Endothelial cell of umbilical vein (primary cell): ENCODE measurements around the gene AP1B1. TPM values are rescaled to one million over a fixed set of nuclear protein-coding genes. Genes with fewer than 3 reads are reported as not detected.

Experiments used
- BruUV-seq: library from RNA; stranded (reverse); fragments of 400-500 nt; replicated peaks from 2 replicates; lab custom pipeline; 2021; lab: Mats Ljungman, UMichigan
- CTCF ChIA-PET: fragments of 300-600, 350-600 bp; sonication (Branson Sonifier 250); formaldehyde crosslinking; loops from one replicate; lab custom pipeline; 2021; ENCODE audit warnings: antibody characterized with exemption, inconsistent platforms; lab: Charles Lee
- POLR2A ChIA-PET: fragments of 300-600, 350-600 bp; sonication (Branson Sonifier 250); formaldehyde crosslinking; loops from one replicate; lab custom pipeline; 2021; ENCODE audit warnings: antibody characterized with exemption, inconsistent platforms; lab: Charles Lee
- DNase-seq: peaks from one replicate; pipeline ENCODE4 v3.0.0-alpha.2; 2011; ENCODE audit warnings: low read depth, low spot score
- FAIRE-seq: peaks from 2 replicates; lab custom pipeline; 2011; peaks lifted over from hg19 to GRCh38; lab: Jason Lieb, UNC
- H2AFZ ChIP-seq: 2 replicates; pipeline ENCODE4 v1.6.0; 2012; ENCODE audit warnings: low read depth, low read length, control low read depth, inconsistent platforms
- H3K27ac ChIP-seq: 2 replicates; pipeline ENCODE4 v1.5.1; 2011; ENCODE audit warnings: low read depth, mild to moderate bottlenecking, control low read depth, low read length, moderate library complexity; ENCODE audit not compliant: insufficient read depth
- H3K27me3 ChIP-seq, 2 experiments: 2 replicates each; pipeline versions ENCODE4 v1.6.0 to v1.6.1; 2011; ENCODE audit warnings: low read length in 2 of 2, mixed read lengths in 1 of 2; ENCODE audit not compliant: control insufficient read depth in 2 of 2, insufficient read depth in 2 of 2
- H3K36me3 ChIP-seq, 2 experiments: 2 replicates in 1 of 2; 3 replicates in 1 of 2; pipeline ENCODE4 v1.5.1; 2011; ENCODE audit warnings: low read length in 2 of 2, mild to moderate bottlenecking in 1 of 2, moderate library complexity in 1 of 2; ENCODE audit not compliant: control insufficient read depth in 2 of 2, insufficient read depth in 2 of 2; ENCODE audit errors: extremely low read depth in 1 of 2
- H3K4me1 ChIP-seq: 3 replicates; pipeline ENCODE4 v1.5.1; 2011; ENCODE audit warnings: mild to moderate bottlenecking, low read length; ENCODE audit not compliant: control insufficient read depth, insufficient read depth; ENCODE audit errors: extremely low read depth
- H3K4me2 ChIP-seq: 2 replicates; pipeline ENCODE4 v1.6.1; 2011; ENCODE audit warnings: low read length, control low read depth, mixed read lengths; ENCODE audit not compliant: insufficient read depth
- H3K4me3 ChIP-seq, 3 experiments: fragments of 200-600 bp in 1 of 3; sonication (generic), shearing (Covaris generic) in 1 of 3; replicated peaks in 1 of 3; 2 replicates each; pipeline ENCODE4 v1.5.1; 2011 to 2016; ENCODE audit warnings: control low read depth in 3 of 3, low read length in 3 of 3, mild to moderate bottlenecking in 2 of 3, inconsistent platforms in 1 of 3, low read depth in 1 of 3, moderate library complexity in 1 of 3; ENCODE audit not compliant: insufficient read depth in 1 of 3
- H3K79me2 ChIP-seq: 2 replicates; pipeline ENCODE4 v1.6.0; 2012; ENCODE audit warnings: low read length, inconsistent platforms; ENCODE audit not compliant: control insufficient read depth, insufficient read depth
- H3K9ac ChIP-seq: replicated peaks from 2 replicates; pipeline ENCODE3; 2011; ENCODE audit warnings: low read length, control low read depth; ENCODE audit not compliant: insufficient read depth; ENCODE audit errors: extremely low read depth
- H3K9me1 ChIP-seq: replicated peaks from 3 replicates; pipeline ENCODE4 v1.6.0; 2011; ENCODE audit warnings: mild to moderate bottlenecking, low read length; ENCODE audit not compliant: control insufficient read depth, insufficient read depth; ENCODE audit errors: extremely low read depth
- H3K9me3 ChIP-seq: replicated peaks from 2 replicates; pipeline ENCODE4 v1.5.1; 2012; ENCODE audit warnings: low read length, inconsistent platforms; ENCODE audit not compliant: control insufficient read depth, insufficient read depth
- H4K20me1 ChIP-seq: replicated peaks from 2 replicates; pipeline ENCODE3; 2011; ENCODE audit warnings: mild to moderate bottlenecking, low read length; ENCODE audit not compliant: control insufficient read depth, insufficient read depth; ENCODE audit errors: extremely low read depth
- EZH2 ChIP-seq: IDR thresholded peaks from 2 replicates; pipeline ENCODE4 v1.6.1; 2012; ENCODE audit warnings: borderline replicate concordance, low read depth, mild to moderate bottlenecking, moderate library complexity, low read length, inconsistent platforms; ENCODE audit not compliant: severe bottlenecking
- FOS ChIP-seq: IDR thresholded peaks from 2 replicates; pipeline ENCODE4 v1.6.1; 2011; ENCODE audit warnings: mild to moderate bottlenecking, low read length, moderate library complexity, borderline replicate concordance; ENCODE audit not compliant: insufficient read depth
- GATA2 ChIP-seq: IDR thresholded peaks from 2 replicates; pipeline ENCODE4 v1.7.0; 2011; ENCODE audit warnings: low read depth, mild to moderate bottlenecking, moderate library complexity, mixed read lengths, low read length; ENCODE audit not compliant: insufficient read length, insufficient read depth
- JUN ChIP-seq: IDR thresholded peaks from 2 replicates; pipeline ENCODE4 v1.6.1; 2011; ENCODE audit warnings: borderline replicate concordance, low read depth; ENCODE audit not compliant: insufficient read length, insufficient read depth
- MAX ChIP-seq: IDR thresholded peaks from 2 replicates; pipeline ENCODE4 v1.6.1; 2011; ENCODE audit not compliant: insufficient read depth, insufficient read length
- MYC ChIP-seq: IDR thresholded peaks from one replicate; pipeline ENCODE4 v1.6.1; 2011; ENCODE audit warnings: mild to moderate bottlenecking, low read depth, low read length
- POLR2A ChIP-seq: IDR thresholded peaks from 2 replicates; pipeline ENCODE4 v1.6.1; 2012; ENCODE audit warnings: low read depth, mild to moderate bottlenecking, control low read depth, low read length
- POLR2AphosphoS5 ChIP-seq: IDR thresholded peaks from 2 replicates; pipeline ENCODE4 v1.6.1; 2012; ENCODE audit warnings: low read depth, mild to moderate bottlenecking, control low read depth, low read length, moderate library complexity; ENCODE audit not compliant: insufficient read depth
- dilution Hi-C: fragments of 300-500 bp; cut with MboI; formaldehyde crosslinking; loops from one replicate; pipeline ENCODE4 v1.15.0; 2019; ENCODE audit warnings: low sequenced_read_pairs; ENCODE audit not compliant: extremely low pct_ligation_motif_present
- intact Hi-C: fragments of 100-400 bp; cut with micrococcal nuclease; formaldehyde crosslinking; loops from one replicate; pipeline ENCODE4 v1.10.0; 2022
- polyA plus RNA-seq, 4 experiments: library from polyadenylated mRNA; depleted of rRNA in 3 of 4; stranded (reverse) in 3 of 4; unstranded in 1 of 4; fragments of >200 nt; gene quantifications; 2 replicates each; pipeline versions ENCODE4 v1.2.1 to v1.2.3, GENCODE V29; 2011 to 2012; ENCODE audit warnings: missing spikeins in 1 of 4
- total RNA-seq: library from RNA; stranded (reverse); gene quantifications from 2 replicates; pipeline ENCODE4 v1.2.3, GENCODE V29; 2021
- TF ChIP-seq, protein P1 (sequence below), 2 donors: IDR thresholded peaks; 1 replicate in 1 of 2; 2 replicates in 1 of 2; pipeline ENCODE4 v1.5.1; 2011; ENCODE audit warnings: low read length in 2 of 2, mild to moderate bottlenecking in 2 of 2, moderate library complexity in 2 of 2, control low read depth in 1 of 2, inconsistent platforms in 1 of 2, low read depth in 1 of 2; ENCODE audit not compliant: insufficient read depth in 1 of 2; ENCODE audit errors: extremely low read depth in 1 of 2

Gene AP1B1
- total and polyA plus RNA-seq, 2 donors (not counting 3 experiments of a cell fraction or from before 2014, with no cell fraction given), result 107 to 131 TPM

- Histone ChIP-seq H3K9me3 (no peaks in the 10 kb centered on the region), H2AFZ (no peak overlapping the region), H3K36me3 (peaks cover 13 to 76% of the 10 kb centered on the region in 2 experiments)
These were observed 47.8 kb downstream of the AP1B1 start for GRCh38 chr22:29340566-29340965.

More at GRCh38 chr22:29340566-29340965, 47.8 kb downstream of the AP1B1 start:
- Histone ChIP-seq H3K4me3 (no peak overlapping the region), H3K27ac (no peak overlapping the region), H3K4me2 (no peak overlapping the region), H3K27me3 (no peaks in the 10 kb centered on the region), H3K79me2 (no peaks in the 10 kb centered on the region), H3K9ac (no peak overlapping the region), H3K9me1 (no peaks in the 10 kb centered on the region), H3K4me1 (no peaks in the 10 kb centered on the region), H4K20me1 (no peaks in the 10 kb centered on the region)
- dilution Hi-C loops (no loop called here), intact Hi-C loops (no loop called here)
- FAIRE-seq, result no peak
- TF ChIP-seq POLR2A (no peak), MAX (no peak), JUN (no peak), FOS (no peak), POLR2AphosphoS5 (no peak), GATA2 (no peak), EZH2 (no peak), MYC (no peak)
- TF ChIP-seq, protein P1, sequence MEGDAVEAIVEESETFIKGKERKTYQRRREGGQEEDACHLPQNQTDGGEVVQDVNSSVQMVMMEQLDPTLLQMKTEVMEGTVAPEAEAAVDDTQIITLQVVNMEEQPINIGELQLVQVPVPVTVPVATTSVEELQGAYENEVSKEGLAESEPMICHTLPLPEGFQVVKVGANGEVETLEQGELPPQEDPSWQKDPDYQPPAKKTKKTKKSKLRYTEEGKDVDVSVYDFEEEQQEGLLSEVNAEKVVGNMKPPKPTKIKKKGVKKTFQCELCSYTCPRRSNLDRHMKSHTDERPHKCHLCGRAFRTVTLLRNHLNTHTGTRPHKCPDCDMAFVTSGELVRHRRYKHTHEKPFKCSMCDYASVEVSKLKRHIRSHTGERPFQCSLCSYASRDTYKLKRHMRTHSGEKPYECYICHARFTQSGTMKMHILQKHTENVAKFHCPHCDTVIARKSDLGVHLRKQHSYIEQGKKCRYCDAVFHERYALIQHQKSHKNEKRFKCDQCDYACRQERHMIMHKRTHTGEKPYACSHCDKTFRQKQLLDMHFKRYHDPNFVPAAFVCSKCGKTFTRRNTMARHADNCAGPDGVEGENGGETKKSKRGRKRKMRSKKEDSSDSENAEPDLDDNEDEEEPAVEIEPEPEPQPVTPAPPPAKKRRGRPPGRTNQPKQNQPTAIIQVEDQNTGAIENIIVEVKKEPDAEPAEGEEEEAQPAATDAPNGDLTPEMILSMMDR (IDR thresholded peaks at IDR 0.05; ENCODE audit: extremely low read depth in 1 of 2, insufficient read depth in 1 of 2, low read depth in 1 of 2, low read length in 2 of 2), result no peak
- ChIA-PET POLR2A (no interaction called here), CTCF (no interaction called here)
- DNase-seq, result no peak
- no TSS peak for BruUV-seq
